GM23338 (cell line): ENCODE data around the gene SERPINB11. TPM values are rescaled to one million over a fixed set of nuclear protein-coding genes. Genes with fewer than 3 reads are reported as not detected.

ENCODE experiments used
- ATAC-seq: fragments of 200-7000 bp; cut with Tn5 transposase; 3 replicates; pipeline ENCODE4 v1.9.1; 2020
- DNase-seq: peaks from one replicate; pipeline ENCODE4 v3.0.0-alpha.2; 2015; ENCODE audit warnings: low spot score
- H2AFZ ChIP-seq: fragments of 200-600 bp; sonication (generic); 2 replicates; pipeline ENCODE4 v1.8.0; 2016; ENCODE audit warnings: antibody characterized with exemption, mild to moderate bottlenecking, moderate library complexity
- H3F3A ChIP-seq: fragments of 200-600 bp; sonication (generic); replicated peaks from 2 replicates; pipeline ENCODE4 v1.8.0; 2017; ENCODE audit warnings: antibody characterized with exemption, mixed run types, low read depth
- H3K27ac ChIP-seq: fragments of 200-600 bp; sonication (generic); 2 replicates; pipeline ENCODE4 v1.6.1; 2016; ENCODE audit warnings: low read depth
- H3K27me3 ChIP-seq: fragments of 200-600 bp; sonication (generic); 2 replicates; pipeline ENCODE4 v1.8.0; 2016; ENCODE audit warnings: mild to moderate bottlenecking, mixed run types, moderate library complexity; ENCODE audit not compliant: insufficient read depth
- H3K36me3 ChIP-seq: fragments of 200-600 bp; sonication (generic); 2 replicates; pipeline ENCODE4 v1.8.0; 2016; ENCODE audit warnings: mild to moderate bottlenecking; ENCODE audit not compliant: insufficient read depth
- H3K4me1 ChIP-seq: fragments of 200-600 bp; sonication (generic); 2 replicates; pipeline ENCODE4 v1.8.0; 2016; ENCODE audit warnings: mild to moderate bottlenecking, moderate library complexity; ENCODE audit not compliant: insufficient read depth
- H3K4me2 ChIP-seq: fragments of 200-600 bp; sonication (generic); 2 replicates; pipeline ENCODE4 v1.7.1; 2017; ENCODE audit warnings: mixed run types
- H3K4me3 ChIP-seq: fragments of 200-600 bp; sonication (generic); 2 replicates; pipeline ENCODE4 v1.6.1; 2016; ENCODE audit warnings: mixed run types
- H3K79me2 ChIP-seq: fragments of 200-600 bp; sonication (generic); replicated peaks from 2 replicates; pipeline ENCODE4 v1.8.0; 2017; ENCODE audit warnings: mild to moderate bottlenecking; ENCODE audit not compliant: insufficient read depth
- H3K9me2 ChIP-seq: fragments of 200-600 bp; sonication (generic); 2 replicates; pipeline ENCODE4 v1.8.0; 2017; ENCODE audit not compliant: insufficient read depth
- H4K20me1 ChIP-seq: fragments of 200-600 bp; sonication (generic); replicated peaks from 2 replicates; pipeline ENCODE4 v1.8.0; 2017; ENCODE audit warnings: mild to moderate bottlenecking; ENCODE audit not compliant: insufficient read depth
- H3K27ac Mint-ChIP-seq: 2 replicates; pipeline ENCODE4 v1.8.0; 2020; ENCODE audit warnings: inconsistent platforms, mild to moderate bottlenecking, moderate library complexity, mixed read lengths
- H3K27me3 Mint-ChIP-seq: 3 replicates; pipeline ENCODE4 v1.8.0; 2022; ENCODE audit warnings: low read depth, mild to moderate bottlenecking, moderate library complexity, mixed read lengths, inconsistent platforms; ENCODE audit not compliant: insufficient read depth, poor library complexity
- H3K36me3 Mint-ChIP-seq: 3 replicates; pipeline ENCODE4 v1.8.0; 2021; ENCODE audit warnings: low read depth, mild to moderate bottlenecking, inconsistent platforms, moderate library complexity, mixed read lengths
- H3K4me1 Mint-ChIP-seq: 3 replicates; pipeline ENCODE4 v1.8.0; 2020; ENCODE audit warnings: mild to moderate bottlenecking, inconsistent platforms, mixed read lengths
- H3K4me3 Mint-ChIP-seq: 3 replicates; pipeline ENCODE4 v1.8.0; 2021; ENCODE audit warnings: moderate library complexity, mild to moderate bottlenecking, inconsistent platforms, mixed read lengths
- H3K9me3 Mint-ChIP-seq: 3 replicates; pipeline ENCODE4 v1.8.0; 2020; ENCODE audit warnings: moderate library complexity, mild to moderate bottlenecking, inconsistent platforms, mixed read lengths
- CREB1 ChIP-seq: fragments of 250-450 bp; sonication (Bioruptor Pico); IDR thresholded peaks from 2 replicates; pipeline ENCODE4 v1.5.0; 2020; ENCODE audit warnings: low read depth, mild to moderate bottlenecking, moderate library complexity
- CTCF ChIP-seq, 2 experiments: fragments of 200-600 bp in 1 of 2; sonication (generic) in 1 of 2; conservative IDR thresholded peaks; 2 replicates each; pipeline versions ENCODE4 v1.5.1 to v1.6.1; 2016 to 2017; ENCODE audit warnings: antibody characterized with exemption in 2 of 2, low read depth in 2 of 2, mild to moderate bottlenecking in 2 of 2, moderate library complexity in 1 of 2
- EZH2 ChIP-seq: fragments of 200-600 bp; sonication (generic); IDR thresholded peaks from one replicate; pipeline ENCODE4 v1.8.0; 2017; ENCODE audit warnings: antibody characterized with exemption, mild to moderate bottlenecking, low read depth; ENCODE audit not compliant: unreplicated experiment
- EZH2phosphoT487 ChIP-seq: fragments of 200-600 bp; sonication (generic); IDR thresholded peaks from one replicate; pipeline ENCODE4 v1.8.1; 2018; ENCODE audit warnings: antibody characterized with exemption; ENCODE audit not compliant: unreplicated experiment
- JUNB ChIP-seq: IDR thresholded peaks from one replicate; pipeline ENCODE4 v1.6.1; 2016; ENCODE audit warnings: antibody characterized with exemption; ENCODE audit not compliant: unreplicated experiment
- NANOG ChIP-seq: IDR thresholded peaks from 2 replicates; pipeline ENCODE4 v1.6.1; 2016; ENCODE audit warnings: antibody characterized with exemption, borderline replicate concordance
- POLR2AphosphoS5 ChIP-seq: IDR thresholded peaks from 2 replicates; pipeline ENCODE4 v1.6.1; 2016; ENCODE audit warnings: antibody characterized with exemption, low read depth
- REST ChIP-seq: IDR thresholded peaks from one replicate; pipeline ENCODE4 v1.6.1; 2018; ENCODE audit warnings: antibody characterized with exemption; ENCODE audit not compliant: unreplicated experiment
- STAT1 ChIP-seq: IDR thresholded peaks from one replicate; pipeline ENCODE4 v1.6.1; 2016; ENCODE audit warnings: antibody characterized with exemption; ENCODE audit not compliant: unreplicated experiment
- ZNF114 ChIP-seq: fragments of 250-450 bp; sonication (Bioruptor Pico); IDR thresholded peaks from 2 replicates; pipeline ENCODE4 v1.5.0; 2020; ENCODE audit warnings: mild to moderate bottlenecking, moderate library complexity
- ZNF331 ChIP-seq: fragments of 250-450 bp; sonication (Bioruptor Pico); IDR thresholded peaks from 2 replicates; pipeline ENCODE4 v1.5.0; 2020; ENCODE audit warnings: low read depth, mild to moderate bottlenecking, moderate library complexity
- polyA plus RNA-seq: library from polyadenylated mRNA; unstranded; fragments of >200 nt; fragmentation: Nextera tagmentation; extraction: Ambion mirVana; gene quantifications from 2 replicates; pipeline ENCODE4 v1.2.1, GENCODE V29; 2016
- total RNA-seq: library from RNA; depleted of rRNA; stranded (reverse); fragments of >200 nt; shearing (Covaris generic); gene quantifications from 2 replicates; pipeline ENCODE4 v1.2.3, GENCODE V29; 2014
- TF ChIP-seq, protein P1 (sequence below): IDR thresholded peaks from 2 replicates; pipeline ENCODE4 v1.6.1; 2016; ENCODE audit warnings: antibody characterized with exemption
- TF ChIP-seq, protein P2 (sequence below): fragments of 250-450 bp; sonication (Bioruptor Pico); IDR thresholded peaks from 2 replicates; pipeline ENCODE4 v1.5.0; 2020; ENCODE audit warnings: mild to moderate bottlenecking, moderate library complexity

The SERPINB11 gene
- total and polyA plus RNA-seq, 2 experiments from 2014 or later = not detected

DNA sequence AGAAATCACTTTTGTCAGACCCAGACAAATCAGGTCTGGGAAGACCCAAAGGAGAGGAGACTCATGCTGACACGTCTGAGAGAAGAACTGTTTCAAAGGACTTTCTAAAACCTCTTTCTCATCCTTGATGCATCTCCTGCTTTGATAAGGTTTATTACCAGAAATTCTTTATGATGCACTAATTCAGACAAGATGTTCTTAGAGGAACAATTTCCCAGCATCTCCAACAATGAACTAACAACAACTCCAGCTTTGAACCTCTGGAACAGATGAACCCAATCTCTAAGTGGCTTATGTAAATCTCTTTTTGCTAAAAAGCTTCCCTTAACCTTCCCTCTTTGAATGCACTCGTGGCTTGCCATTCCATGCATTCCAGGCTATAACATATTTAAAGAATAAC is 15.9 kb upstream of the SERPINB11 start:
- H3K27ac ChIP-seq = no peak overlapping the region
- no peak overlapping the region for H3K4me2 ChIP-seq
- no peaks in the 10 kb centered on the region for H3K79me2 ChIP-seq
- peaks cover 7% of the 10 kb centered on the region; the same call in 1 of the 2 replicates for H3K4me1 ChIP-seq
- TF ChIP-seq NANOG = no peak
- no peak for TF ChIP-seq EZH2phosphoT487
- no peak for TF ChIP-seq CREB1 (CRISPR knock-in tag)
- no peak for TF ChIP-seq ZNF331 (CRISPR knock-in tag)
- TF ChIP-seq EZH2 = no peak
- TF ChIP-seq, protein P1, sequence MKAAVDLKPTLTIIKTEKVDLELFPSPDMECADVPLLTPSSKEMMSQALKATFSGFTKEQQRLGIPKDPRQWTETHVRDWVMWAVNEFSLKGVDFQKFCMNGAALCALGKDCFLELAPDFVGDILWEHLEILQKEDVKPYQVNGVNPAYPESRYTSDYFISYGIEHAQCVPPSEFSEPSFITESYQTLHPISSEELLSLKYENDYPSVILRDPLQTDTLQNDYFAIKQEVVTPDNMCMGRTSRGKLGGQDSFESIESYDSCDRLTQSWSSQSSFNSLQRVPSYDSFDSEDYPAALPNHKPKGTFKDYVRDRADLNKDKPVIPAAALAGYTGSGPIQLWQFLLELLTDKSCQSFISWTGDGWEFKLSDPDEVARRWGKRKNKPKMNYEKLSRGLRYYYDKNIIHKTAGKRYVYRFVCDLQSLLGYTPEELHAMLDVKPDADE = no peak
- TF ChIP-seq ZNF114 = no peak
- no peak for TF ChIP-seq REST
- TF ChIP-seq, protein P2, sequence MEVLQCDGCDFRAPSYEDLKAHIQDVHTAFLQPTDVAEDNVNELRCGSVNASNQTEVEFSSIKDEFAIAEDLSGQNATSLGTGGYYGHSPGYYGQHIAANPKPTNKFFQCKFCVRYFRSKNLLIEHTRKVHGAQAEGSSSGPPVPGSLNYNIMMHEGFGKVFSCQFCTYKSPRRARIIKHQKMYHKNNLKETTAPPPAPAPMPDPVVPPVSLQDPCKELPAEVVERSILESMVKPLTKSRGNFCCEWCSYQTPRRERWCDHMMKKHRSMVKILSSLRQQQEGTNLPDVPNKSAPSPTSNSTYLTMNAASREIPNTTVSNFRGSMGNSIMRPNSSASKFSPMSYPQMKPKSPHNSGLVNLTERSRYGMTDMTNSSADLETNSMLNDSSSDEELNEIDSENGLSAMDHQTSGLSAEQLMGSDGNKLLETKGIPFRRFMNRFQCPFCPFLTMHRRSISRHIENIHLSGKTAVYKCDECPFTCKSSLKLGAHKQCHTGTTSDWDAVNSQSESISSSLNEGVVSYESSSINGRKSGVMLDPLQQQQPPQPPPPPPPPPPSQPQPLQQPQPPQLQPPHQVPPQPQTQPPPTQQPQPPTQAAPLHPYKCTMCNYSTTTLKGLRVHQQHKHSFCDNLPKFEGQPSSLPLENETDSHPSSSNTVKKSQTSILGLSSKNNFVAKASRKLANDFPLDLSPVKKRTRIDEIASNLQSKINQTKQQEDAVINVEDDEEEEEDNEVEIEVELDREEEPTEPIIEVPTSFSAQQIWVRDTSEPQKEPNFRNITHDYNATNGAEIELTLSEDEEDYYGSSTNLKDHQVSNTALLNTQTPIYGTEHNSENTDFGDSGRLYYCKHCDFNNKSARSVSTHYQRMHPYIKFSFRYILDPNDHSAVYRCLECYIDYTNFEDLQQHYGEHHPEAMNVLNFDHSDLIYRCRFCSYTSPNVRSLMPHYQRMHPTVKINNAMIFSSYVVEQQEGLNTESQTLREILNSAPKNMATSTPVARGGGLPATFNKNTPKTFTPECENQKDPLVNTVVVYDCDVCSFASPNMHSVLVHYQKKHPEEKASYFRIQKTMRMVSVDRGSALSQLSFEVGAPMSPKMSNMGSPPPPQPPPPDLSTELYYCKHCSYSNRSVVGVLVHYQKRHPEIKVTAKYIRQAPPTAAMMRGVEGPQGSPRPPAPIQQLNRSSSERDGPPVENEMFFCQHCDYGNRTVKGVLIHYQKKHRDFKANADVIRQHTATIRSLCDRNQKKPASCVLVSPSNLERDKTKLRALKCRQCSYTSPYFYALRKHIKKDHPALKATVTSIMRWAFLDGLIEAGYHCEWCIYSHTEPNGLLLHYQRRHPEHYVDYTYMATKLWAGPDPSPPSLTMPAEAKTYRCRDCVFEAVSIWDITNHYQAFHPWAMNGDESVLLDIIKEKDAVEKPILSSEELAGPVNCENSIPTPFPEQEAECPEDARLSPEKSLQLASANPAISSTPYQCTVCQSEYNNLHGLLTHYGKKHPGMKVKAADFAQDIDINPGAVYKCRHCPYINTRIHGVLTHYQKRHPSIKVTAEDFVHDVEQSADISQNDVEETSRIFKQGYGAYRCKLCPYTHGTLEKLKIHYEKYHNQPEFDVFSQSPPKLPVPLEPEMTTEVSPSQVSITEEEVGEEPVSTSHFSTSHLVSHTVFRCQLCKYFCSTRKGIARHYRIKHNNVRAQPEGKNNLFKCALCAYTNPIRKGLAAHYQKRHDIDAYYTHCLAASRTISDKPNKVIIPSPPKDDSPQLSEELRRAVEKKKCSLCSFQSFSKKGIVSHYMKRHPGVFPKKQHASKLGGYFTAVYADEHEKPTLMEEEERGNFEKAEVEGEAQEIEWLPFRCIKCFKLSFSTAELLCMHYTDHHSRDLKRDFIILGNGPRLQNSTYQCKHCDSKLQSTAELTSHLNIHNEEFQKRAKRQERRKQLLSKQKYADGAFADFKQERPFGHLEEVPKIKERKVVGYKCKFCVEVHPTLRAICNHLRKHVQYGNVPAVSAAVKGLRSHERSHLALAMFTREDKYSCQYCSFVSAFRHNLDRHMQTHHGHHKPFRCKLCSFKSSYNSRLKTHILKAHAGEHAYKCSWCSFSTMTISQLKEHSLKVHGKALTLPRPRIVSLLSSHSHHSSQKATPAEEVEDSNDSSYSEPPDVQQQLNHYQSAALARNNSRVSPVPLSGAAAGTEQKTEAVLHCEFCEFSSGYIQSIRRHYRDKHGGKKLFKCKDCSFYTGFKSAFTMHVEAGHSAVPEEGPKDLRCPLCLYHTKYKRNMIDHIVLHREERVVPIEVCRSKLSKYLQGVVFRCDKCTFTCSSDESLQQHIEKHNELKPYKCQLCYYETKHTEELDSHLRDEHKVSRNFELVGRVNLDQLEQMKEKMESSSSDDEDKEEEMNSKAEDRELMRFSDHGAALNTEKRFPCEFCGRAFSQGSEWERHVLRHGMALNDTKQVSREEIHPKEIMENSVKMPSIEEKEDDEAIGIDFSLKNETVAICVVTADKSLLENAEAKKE (CRISPR knock-in tag) = no peak
- no peak for TF ChIP-seq POLR2AphosphoS5
- TF ChIP-seq STAT1 = no peak
- no peak for TF ChIP-seq CTCF (conservative IDR thresholded peaks at IDR 0.05; ENCODE audit: low read depth in 2 of 2)
- TF ChIP-seq JUNB = no peak
- no peak overlapping the region for H3K27ac Mint-ChIP-seq
- H3K27me3 Mint-ChIP-seq = peaks cover 2% of the 10 kb centered on the region
- peaks cover 13% of the 10 kb centered on the region; the same call in 1 of the 2 replicates for H3K9me2 ChIP-seq
- peaks cover 15% of the 10 kb centered on the region for H3K4me1 Mint-ChIP-seq
- no peaks in the 10 kb centered on the region for H3K36me3 ChIP-seq
- ATAC-seq (no peak), DNase-seq (no peak)
- H3K4me3 Mint-ChIP-seq = no peak overlapping the region
- no peak overlapping the region for H3K4me3 ChIP-seq
- H3K27me3 ChIP-seq = no peaks in the 10 kb centered on the region
- H3K9me3 Mint-ChIP-seq = peaks cover 24% of the 10 kb centered on the region
- H3K36me3 Mint-ChIP-seq = peaks cover 5% of the 10 kb centered on the region; the same call in 2 of the 3 replicates
- H2AFZ ChIP-seq = no peak overlapping the region
- H3F3A ChIP-seq = no peaks in the 10 kb centered on the region
- no peaks in the 10 kb centered on the region for H4K20me1 ChIP-seq
